ENCODE data around the gene C19orf33. TPM values are rescaled to one million over a fixed set of nuclear protein-coding genes. Genes with fewer than 3 reads are reported as not detected.

Gene C19orf33
- total RNA-seq, 1 donor from 2014 or later: 46.8 TPM

DNA sequence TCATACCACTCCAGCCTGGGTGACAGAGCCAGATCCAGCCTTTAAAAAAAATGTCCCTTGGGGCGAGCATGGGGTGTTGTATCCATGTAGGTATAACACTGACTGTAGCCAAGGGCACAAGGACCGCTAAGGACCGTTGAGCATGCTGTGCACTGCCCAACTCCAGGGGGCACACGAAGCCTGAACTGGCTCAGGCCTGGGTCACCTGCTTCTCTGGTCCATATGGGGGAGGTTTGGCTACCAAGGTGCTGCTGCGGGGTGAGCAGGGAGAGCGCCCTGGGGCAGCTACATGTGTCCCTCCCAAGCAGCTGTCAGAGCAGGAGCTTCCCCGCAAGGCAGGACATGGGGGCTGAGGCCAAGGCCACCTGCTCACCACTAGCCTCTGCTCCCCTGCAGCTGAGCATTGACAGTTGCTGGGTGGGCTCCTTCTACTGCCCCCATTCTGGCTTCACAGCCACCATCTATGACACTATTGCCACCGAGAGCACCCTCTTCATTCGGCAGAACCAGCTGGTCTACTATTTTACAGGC lies 47.9 kb downstream of the C19orf33 start:
- no peak for DNase-seq (ENCODE audit: extremely low spot score, unreplicated experiment)
- no peaks in the 10 kb centered on the region for H3K4me1 Mint-ChIP-seq (ENCODE audit: unreplicated experiment)
- H3K4me3 Mint-ChIP-seq: no peak overlapping the region
- no peak overlapping the region for H3K27ac Mint-ChIP-seq
- TF ChIP-seq, protein P1, sequence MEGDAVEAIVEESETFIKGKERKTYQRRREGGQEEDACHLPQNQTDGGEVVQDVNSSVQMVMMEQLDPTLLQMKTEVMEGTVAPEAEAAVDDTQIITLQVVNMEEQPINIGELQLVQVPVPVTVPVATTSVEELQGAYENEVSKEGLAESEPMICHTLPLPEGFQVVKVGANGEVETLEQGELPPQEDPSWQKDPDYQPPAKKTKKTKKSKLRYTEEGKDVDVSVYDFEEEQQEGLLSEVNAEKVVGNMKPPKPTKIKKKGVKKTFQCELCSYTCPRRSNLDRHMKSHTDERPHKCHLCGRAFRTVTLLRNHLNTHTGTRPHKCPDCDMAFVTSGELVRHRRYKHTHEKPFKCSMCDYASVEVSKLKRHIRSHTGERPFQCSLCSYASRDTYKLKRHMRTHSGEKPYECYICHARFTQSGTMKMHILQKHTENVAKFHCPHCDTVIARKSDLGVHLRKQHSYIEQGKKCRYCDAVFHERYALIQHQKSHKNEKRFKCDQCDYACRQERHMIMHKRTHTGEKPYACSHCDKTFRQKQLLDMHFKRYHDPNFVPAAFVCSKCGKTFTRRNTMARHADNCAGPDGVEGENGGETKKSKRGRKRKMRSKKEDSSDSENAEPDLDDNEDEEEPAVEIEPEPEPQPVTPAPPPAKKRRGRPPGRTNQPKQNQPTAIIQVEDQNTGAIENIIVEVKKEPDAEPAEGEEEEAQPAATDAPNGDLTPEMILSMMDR (conservative IDR thresholded peaks at IDR 0.05): no peak
- no peaks in the 10 kb centered on the region for H3K9me3 Mint-ChIP-seq
- H3K36me3 Mint-ChIP-seq: no peaks in the 10 kb centered on the region
- H3K27me3 Mint-ChIP-seq: peaks cover 13% of the 10 kb centered on the region

DNA sequence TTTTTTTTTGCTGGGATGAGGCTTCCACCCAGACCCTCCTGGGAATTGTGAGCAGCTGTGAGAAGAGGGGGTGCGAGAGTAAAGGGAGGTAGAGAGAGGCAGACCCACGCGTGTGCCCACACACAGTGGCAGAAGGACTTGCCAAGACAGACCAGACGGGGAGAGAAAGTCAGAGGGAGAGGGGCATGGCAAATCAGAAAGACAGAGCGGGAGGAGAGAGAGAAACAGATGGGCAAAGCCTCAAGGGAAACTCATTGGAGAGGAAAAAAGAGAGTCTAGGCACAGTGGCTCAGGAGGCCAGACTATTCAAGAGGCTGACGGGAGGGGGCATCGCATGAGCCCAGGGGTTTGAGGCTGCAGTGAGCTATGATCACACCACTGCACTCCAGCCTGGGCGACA lies 48.6 kb downstream of the C19orf33 start:
- no peaks in the 10 kb centered on the region for H3K4me1 Mint-ChIP-seq (ENCODE audit: unreplicated experiment)
- H3K9me3 Mint-ChIP-seq: no peaks in the 10 kb centered on the region
- TF ChIP-seq, protein P1 (conservative IDR thresholded peaks at IDR 0.05): no peak
- H3K27ac Mint-ChIP-seq: no peak overlapping the region
- no peak for DNase-seq (ENCODE audit: extremely low spot score, unreplicated experiment)
- H3K36me3 Mint-ChIP-seq: no peaks in the 10 kb centered on the region
- H3K27me3 Mint-ChIP-seq: peaks cover 16% of the 10 kb centered on the region
- no peak overlapping the region for H3K4me3 Mint-ChIP-seq

Other genes starting within 250 kb of the C19orf33 start
- 0.93 and 12.6 TPM in 2 replicates for gene DPF1, start 80.0 kb upstream of the C19orf33 start, total RNA-seq (ENCODE audit: low replicate concordance)
- 14.9 and 20.7 TPM in 2 replicates for gene PPP1R14A, start 47.9 kb upstream of the C19orf33 start, total RNA-seq (ENCODE audit: low replicate concordance)
- 243 and 526 TPM in 2 replicates for gene SPINT2, start 39.7 kb upstream of the C19orf33 start, total RNA-seq (ENCODE audit: low replicate concordance)
- 41.0 and 42.9 TPM in 2 replicates for gene YIF1B, start 11.7 kb downstream of the C19orf33 start, total RNA-seq (ENCODE audit: low replicate concordance)
- 5.2 and 14.4 TPM in 2 replicates for gene KCNK6, start 15.6 kb downstream of the C19orf33 start, total RNA-seq (ENCODE audit: low replicate concordance)
- 5.2 and 11.9 TPM in 2 replicates for gene CATSPERG, start 31.6 kb downstream of the C19orf33 start, total RNA-seq (ENCODE audit: low replicate concordance)
- gene PSMD8, start 70.3 kb downstream of the C19orf33 start, total RNA-seq (ENCODE audit: low replicate concordance): 159 and 176 TPM in 2 replicates
- 1.1 and 1.5 TPM in 2 replicates for gene GGN, start 83.8 kb downstream of the C19orf33 start, total RNA-seq (ENCODE audit: low replicate concordance)
- 4.2 and 5.5 TPM in 2 replicates for gene SPRED3, start 84.4 kb downstream of the C19orf33 start, total RNA-seq (ENCODE audit: low replicate concordance)
- 25.2 and 27.3 TPM in 2 replicates for gene FAM98C, start 98.8 kb downstream of the C19orf33 start, total RNA-seq (ENCODE audit: low replicate concordance)
- gene RASGRP4, start 122.0 kb downstream of the C19orf33 start, total RNA-seq (ENCODE audit: low replicate concordance): not detected in 2 replicates
- 3.3 and 9.3 TPM in 2 replicates for gene RYR1, start 129.4 kb downstream of the C19orf33 start, total RNA-seq (ENCODE audit: low replicate concordance)